ENCODE results near the gene SLC28A3.

DNA sequence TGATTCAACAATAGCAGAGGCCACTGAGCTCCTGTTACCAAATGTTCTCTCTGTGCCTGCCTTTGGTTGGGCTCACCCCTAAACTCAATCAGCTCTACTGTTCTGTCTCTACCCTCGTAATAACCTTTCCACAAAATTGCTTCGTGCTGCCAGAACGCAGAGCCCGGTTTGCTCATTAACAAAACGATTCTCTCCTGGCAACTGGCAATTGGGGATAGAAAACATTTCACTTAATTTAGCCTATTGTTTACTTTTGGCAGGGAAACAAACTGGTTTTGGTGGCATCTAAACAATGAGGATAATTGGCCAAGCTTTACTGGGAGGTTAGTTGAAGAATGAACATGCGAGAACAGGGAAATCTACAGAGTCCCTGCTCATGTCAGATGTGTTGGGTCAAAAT lies 56.6 kb downstream of the SLC28A3 start:
- TF ChIP-seq, protein P1, sequence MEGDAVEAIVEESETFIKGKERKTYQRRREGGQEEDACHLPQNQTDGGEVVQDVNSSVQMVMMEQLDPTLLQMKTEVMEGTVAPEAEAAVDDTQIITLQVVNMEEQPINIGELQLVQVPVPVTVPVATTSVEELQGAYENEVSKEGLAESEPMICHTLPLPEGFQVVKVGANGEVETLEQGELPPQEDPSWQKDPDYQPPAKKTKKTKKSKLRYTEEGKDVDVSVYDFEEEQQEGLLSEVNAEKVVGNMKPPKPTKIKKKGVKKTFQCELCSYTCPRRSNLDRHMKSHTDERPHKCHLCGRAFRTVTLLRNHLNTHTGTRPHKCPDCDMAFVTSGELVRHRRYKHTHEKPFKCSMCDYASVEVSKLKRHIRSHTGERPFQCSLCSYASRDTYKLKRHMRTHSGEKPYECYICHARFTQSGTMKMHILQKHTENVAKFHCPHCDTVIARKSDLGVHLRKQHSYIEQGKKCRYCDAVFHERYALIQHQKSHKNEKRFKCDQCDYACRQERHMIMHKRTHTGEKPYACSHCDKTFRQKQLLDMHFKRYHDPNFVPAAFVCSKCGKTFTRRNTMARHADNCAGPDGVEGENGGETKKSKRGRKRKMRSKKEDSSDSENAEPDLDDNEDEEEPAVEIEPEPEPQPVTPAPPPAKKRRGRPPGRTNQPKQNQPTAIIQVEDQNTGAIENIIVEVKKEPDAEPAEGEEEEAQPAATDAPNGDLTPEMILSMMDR (IDR thresholded peaks at IDR 0.05): no peak
- TF ChIP-seq POLR2A (IDR thresholded peaks at IDR 0.05) (no peak), EP300 (IDR thresholded peaks at IDR 0.05) (no peak), POLR2AphosphoS5 (IDR thresholded peaks at IDR 0.05) (no peak)

All from upper lobe of left lung (tissue), 4 donors.